Mesothelial cell of epicardium (in vitro differentiated cells): Measurements from ENCODE around the gene SETBP1. TPM values are rescaled to one million over a fixed set of nuclear protein-coding genes. Genes with fewer than 3 reads are reported as not detected.

ENCODE experiments used
- DNase-seq, 2 experiments: peaks; one replicate each; pipeline ENCODE4 v3.0.0; 2021; ENCODE audit warnings: low spot score in 2 of 2; ENCODE audit not compliant: unreplicated experiment in 2 of 2
- H3K27ac Mint-ChIP-seq: 2 replicates; pipeline ENCODE4 v1.8.0; 2021; ENCODE audit warnings: mixed read lengths
- H3K27me3 Mint-ChIP-seq: 2 replicates; pipeline ENCODE4 v1.8.0; 2021; ENCODE audit warnings: low read depth, mixed read lengths
- H3K36me3 Mint-ChIP-seq: 2 replicates; pipeline ENCODE4 v1.8.0; 2021; ENCODE audit warnings: mixed read lengths
- H3K4me1 Mint-ChIP-seq: 2 replicates; pipeline ENCODE4 v1.8.0; 2021; ENCODE audit warnings: mixed read lengths
- H3K4me3 Mint-ChIP-seq: 2 replicates; pipeline ENCODE4 v1.8.0; 2021; ENCODE audit warnings: mild to moderate bottlenecking, moderate library complexity, mixed read lengths
- H3K9me3 Mint-ChIP-seq: 2 replicates; pipeline ENCODE4 v1.8.0; 2021; ENCODE audit warnings: mixed read lengths
- total RNA-seq: library from RNA; stranded (reverse); gene quantifications from 3 replicates; pipeline ENCODE4 v1.2.1, GENCODE V29; 2021
- TF ChIP-seq, protein P1 (sequence below): fragments of 200-600 bp; sonication (generic); IDR thresholded peaks from one replicate; pipeline ENCODE4 v1.5.0; 2021; ENCODE audit warnings: antibody characterized with exemption; ENCODE audit not compliant: unreplicated experiment

Gene SETBP1
- total RNA-seq, 1 donor from 2014 or later: 47.7 TPM

DNA sequence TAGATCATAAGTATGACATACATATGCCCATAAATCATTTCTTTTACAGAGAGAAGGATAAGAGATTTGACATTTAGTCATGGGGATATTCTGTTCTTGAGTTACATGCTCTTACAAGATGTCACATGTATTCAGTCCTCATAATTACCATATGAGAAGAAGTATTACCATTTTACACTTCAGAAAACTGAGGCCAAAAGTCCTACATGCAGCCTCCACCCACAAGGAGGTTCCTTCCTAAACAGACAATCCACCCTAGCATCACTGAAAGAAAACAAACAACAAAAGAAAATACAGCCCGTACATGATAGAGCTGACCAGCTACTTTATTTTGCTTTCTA is 335.1 kb downstream of the SETBP1 start:
- TF ChIP-seq, protein P1, sequence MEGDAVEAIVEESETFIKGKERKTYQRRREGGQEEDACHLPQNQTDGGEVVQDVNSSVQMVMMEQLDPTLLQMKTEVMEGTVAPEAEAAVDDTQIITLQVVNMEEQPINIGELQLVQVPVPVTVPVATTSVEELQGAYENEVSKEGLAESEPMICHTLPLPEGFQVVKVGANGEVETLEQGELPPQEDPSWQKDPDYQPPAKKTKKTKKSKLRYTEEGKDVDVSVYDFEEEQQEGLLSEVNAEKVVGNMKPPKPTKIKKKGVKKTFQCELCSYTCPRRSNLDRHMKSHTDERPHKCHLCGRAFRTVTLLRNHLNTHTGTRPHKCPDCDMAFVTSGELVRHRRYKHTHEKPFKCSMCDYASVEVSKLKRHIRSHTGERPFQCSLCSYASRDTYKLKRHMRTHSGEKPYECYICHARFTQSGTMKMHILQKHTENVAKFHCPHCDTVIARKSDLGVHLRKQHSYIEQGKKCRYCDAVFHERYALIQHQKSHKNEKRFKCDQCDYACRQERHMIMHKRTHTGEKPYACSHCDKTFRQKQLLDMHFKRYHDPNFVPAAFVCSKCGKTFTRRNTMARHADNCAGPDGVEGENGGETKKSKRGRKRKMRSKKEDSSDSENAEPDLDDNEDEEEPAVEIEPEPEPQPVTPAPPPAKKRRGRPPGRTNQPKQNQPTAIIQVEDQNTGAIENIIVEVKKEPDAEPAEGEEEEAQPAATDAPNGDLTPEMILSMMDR: no peak
- peaks cover 2% of the 10 kb centered on the region for H3K36me3 Mint-ChIP-seq
- no peak overlapping the region for H3K4me3 Mint-ChIP-seq
- H3K27ac Mint-ChIP-seq: no peak overlapping the region
- no peaks in the 10 kb centered on the region for H3K27me3 Mint-ChIP-seq
- no peak for DNase-seq
- H3K4me1 Mint-ChIP-seq: peaks cover 36% of the 10 kb centered on the region
- no peaks in the 10 kb centered on the region for H3K9me3 Mint-ChIP-seq

DNA sequence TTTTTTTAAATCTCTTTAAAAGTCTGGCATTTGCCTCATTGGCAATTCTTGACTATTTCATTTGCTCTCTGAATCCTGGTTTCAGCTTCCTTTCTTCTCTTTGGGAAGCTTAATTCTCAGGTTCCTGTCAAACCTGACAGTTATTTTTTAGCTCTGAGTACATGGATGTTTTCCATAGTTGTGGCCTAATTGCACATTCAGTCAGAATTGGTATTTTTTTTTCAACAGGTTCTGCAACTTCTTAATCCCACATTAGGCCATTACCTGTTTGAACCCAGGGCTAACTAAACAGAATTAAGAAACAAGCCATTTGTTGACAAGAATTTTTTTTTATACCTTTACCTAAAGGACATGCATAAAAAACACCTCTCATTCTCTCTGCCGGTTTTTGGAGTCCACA is 338.8 kb downstream of the SETBP1 start:
- H3K36me3 Mint-ChIP-seq: no peaks in the 10 kb centered on the region
- H3K9me3 Mint-ChIP-seq: no peaks in the 10 kb centered on the region
- no peak for DNase-seq
- H3K27ac Mint-ChIP-seq: no peak overlapping the region
- TF ChIP-seq, protein P1: no peak
- H3K27me3 Mint-ChIP-seq: no peaks in the 10 kb centered on the region
- H3K4me3 Mint-ChIP-seq: no peak overlapping the region
- peaks cover 25% of the 10 kb centered on the region for H3K4me1 Mint-ChIP-seq

DNA sequence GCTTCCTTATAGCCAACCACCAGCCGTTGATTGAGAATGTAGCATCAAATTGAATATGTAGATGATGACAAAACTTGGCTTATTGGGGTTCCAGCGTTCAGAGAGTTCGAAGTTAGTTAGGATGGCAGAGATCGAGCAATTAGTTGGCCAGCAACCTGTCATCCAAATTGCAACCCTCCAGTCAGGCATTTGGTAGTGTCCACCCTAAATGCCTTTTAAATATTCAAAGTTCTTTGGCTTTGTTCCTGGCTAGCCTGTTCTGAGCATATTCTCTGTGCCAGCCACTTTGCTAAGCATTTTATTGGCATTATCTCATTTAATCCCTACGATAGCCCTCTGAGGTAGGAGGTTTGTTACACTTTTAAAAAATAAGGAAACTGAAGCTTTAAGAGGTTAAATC is 342.8 kb downstream of the SETBP1 start:
- H3K27ac Mint-ChIP-seq: no peak overlapping the region
- H3K4me3 Mint-ChIP-seq: no peak overlapping the region
- H3K4me1 Mint-ChIP-seq: peaks cover 3% of the 10 kb centered on the region
- TF ChIP-seq, protein P1: no peak
- H3K27me3 Mint-ChIP-seq: no peaks in the 10 kb centered on the region
- H3K36me3 Mint-ChIP-seq: no peaks in the 10 kb centered on the region
- no peaks in the 10 kb centered on the region for H3K9me3 Mint-ChIP-seq
- no peak for DNase-seq

DNA sequence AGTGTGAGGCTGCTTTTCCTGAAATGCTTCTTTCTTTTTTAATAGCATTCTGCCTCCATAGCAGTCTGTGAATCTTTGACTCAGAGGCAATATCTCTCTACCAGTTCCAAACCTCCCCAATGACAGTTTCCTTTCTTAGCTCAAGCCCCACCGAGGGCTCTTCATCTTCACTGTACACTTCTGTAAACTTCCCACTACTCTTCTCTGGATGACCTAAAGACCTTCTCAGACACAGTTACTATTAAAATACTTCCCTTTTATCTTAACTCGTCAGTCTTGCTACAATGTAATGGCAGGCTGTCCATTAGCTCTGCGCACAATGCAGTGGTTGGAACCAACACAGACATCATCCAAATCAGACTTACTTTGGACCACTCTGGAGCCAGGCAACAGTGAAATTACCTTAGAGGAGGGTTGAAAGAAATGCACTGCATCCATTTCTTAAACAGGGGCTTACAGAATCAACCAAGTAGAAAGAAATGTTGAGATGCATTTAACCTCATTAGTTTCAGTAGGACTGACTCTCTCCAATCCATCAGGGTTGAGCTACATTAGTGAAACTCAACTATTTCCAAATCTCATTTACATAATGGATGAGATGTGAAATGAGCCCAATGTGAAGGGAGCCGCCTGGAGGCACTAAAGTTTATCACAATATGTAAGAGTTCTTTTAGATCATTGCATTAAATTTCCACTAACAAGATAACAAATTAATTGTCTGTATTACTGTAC is 343.8 kb downstream of the SETBP1 start:
- Mint-ChIP-seq H3K4me1 (peaks cover 3% of the 10 kb centered on the region), H3K36me3 (no peaks in the 10 kb centered on the region), H3K27me3 (no peaks in the 10 kb centered on the region), H3K9me3 (no peaks in the 10 kb centered on the region), H3K4me3 (no peak overlapping the region), H3K27ac (no peak overlapping the region)
- TF ChIP-seq, protein P1: no peak
- no peak for DNase-seq

DNA sequence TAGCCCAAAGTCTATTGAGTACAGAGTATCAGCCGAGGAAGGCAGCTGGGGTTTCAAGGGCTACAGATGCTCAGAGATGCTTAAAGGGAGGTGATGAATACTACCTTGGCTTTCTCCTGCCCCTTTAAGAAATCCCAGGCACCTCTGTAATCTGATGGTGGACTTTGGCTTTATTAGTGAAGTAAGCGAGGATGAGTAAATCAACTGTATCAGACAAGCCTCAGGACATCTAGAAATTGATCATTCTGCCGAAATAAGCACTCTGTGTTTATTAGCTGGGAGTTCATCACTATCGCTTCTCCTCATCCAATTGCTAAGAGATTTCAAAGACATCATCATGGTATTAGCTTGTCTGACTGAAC is 344.4 kb downstream of the SETBP1 start:
- TF ChIP-seq, protein P1: no peak
- Mint-ChIP-seq H3K27ac (no peak overlapping the region), H3K27me3 (no peaks in the 10 kb centered on the region)

DNA sequence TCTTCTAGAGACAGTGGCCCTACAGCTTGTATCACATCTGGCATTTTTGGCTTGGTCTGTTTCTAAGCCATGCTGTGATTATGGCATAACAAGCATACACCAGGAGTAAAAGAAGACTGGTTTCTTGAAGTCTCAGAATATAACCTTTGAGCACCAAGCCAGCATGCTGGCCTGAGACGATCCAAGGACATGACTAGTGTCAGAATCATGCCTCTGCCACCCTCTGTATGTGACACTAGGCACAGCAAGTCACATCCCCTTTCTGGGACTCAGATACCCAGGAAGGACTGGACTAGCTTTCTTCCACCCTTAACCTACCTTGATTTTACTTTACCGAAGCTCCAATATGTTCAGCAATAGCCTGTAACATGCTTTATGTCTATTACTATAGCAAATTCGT is 345.5 kb downstream of the SETBP1 start:
- Mint-ChIP-seq H3K27me3 (no peaks in the 10 kb centered on the region), H3K36me3 (peaks cover 3% of the 10 kb centered on the region), H3K4me3 (no peak overlapping the region), H3K4me1 (no peaks in the 10 kb centered on the region), H3K9me3 (peaks cover 4% of the 10 kb centered on the region), H3K27ac (no peak overlapping the region)
- TF ChIP-seq, protein P1: no peak
- no peak for DNase-seq

More for the DNA sequence above, 344.4 kb downstream of the SETBP1 start:
- no peaks in the 10 kb centered on the region for H3K9me3 Mint-ChIP-seq
- no peak for DNase-seq
- H3K4me3 Mint-ChIP-seq: no peak overlapping the region
- H3K4me1 Mint-ChIP-seq: peaks cover 1% of the 10 kb centered on the region
- H3K36me3 Mint-ChIP-seq: no peaks in the 10 kb centered on the region
